NT2/D1 (cell line): Measurements from ENCODE around the gene DCC.

Experiments
- YY1 ChIP-seq: IDR thresholded peaks from 2 replicates; pipeline ENCODE4 v1.6.1; 2011; ENCODE audit not compliant: insufficient read length, insufficient read depth
- ZNF274 ChIP-seq: IDR thresholded peaks from 2 replicates; pipeline ENCODE4 v1.6.1; 2011; ENCODE audit warnings: mild to moderate bottlenecking, low read depth, low read length

GRCh38 chr18:52441794-52442193 lies 101.8 kb downstream of the DCC start:
- TF ChIP-seq ZNF274 (no peak), YY1 (no peak)
